Lung (tissue), 12 donors: ENCODE measurements around the gene ZNF516. TPM values are rescaled to one million over a fixed set of nuclear protein-coding genes. Genes with fewer than 3 reads are reported as not detected.

Source experiments
- ATAC-seq: fragments of 200-7000 bp; cut with Tn5 transposase; one replicate; pipeline ENCODE4 v1.9.1; 2020; ENCODE audit warnings: moderate number of reproducible peaks; ENCODE audit not compliant: insufficient read depth, low FRiP score
- DNase-seq, 3 donors: peaks; one replicate each; pipeline ENCODE4 v3.0.0-alpha.2; 2013 to 2017
- H3K27ac ChIP-seq, 2 donors: one replicate each; pipeline ENCODE4 v1.5.1; 2013; ENCODE audit warnings: mild to moderate bottlenecking in 2 of 2, moderate library complexity in 2 of 2, control low read depth in 1 of 2, inconsistent platforms in 1 of 2, low read depth in 1 of 2, low read length in 1 of 2
- H3K27me3 ChIP-seq, 3 donors: one replicate each; pipeline ENCODE4 v1.5.1; 2013; ENCODE audit warnings: low read length in 2 of 3; ENCODE audit not compliant: control insufficient read depth in 3 of 3, insufficient read depth in 3 of 3
- H3K36me3 ChIP-seq, 4 donors: one replicate each; pipeline ENCODE4 v1.5.1; 2013; ENCODE audit warnings: low read length in 4 of 4, mild to moderate bottlenecking in 1 of 4, moderate library complexity in 1 of 4; ENCODE audit not compliant: control insufficient read depth in 4 of 4, insufficient read depth in 4 of 4
- H3K4me1 ChIP-seq, 5 donors: one replicate each; pipeline ENCODE4 v1.5.1; 2013; ENCODE audit warnings: low read length in 5 of 5, mild to moderate bottlenecking in 2 of 5, moderate library complexity in 1 of 5; ENCODE audit not compliant: control insufficient read depth in 5 of 5, insufficient read depth in 5 of 5
- H3K4me3 ChIP-seq: one replicate; pipeline ENCODE4 v1.5.1; 2013; ENCODE audit warnings: mild to moderate bottlenecking, control low read depth, moderate library complexity
- H3K9ac ChIP-seq, 2 donors: one replicate each; pipeline ENCODE4 v1.5.1; 2013; ENCODE audit warnings: low read length in 2 of 2, control low read depth in 1 of 2; ENCODE audit not compliant: insufficient read depth in 1 of 2
- H3K9me3 ChIP-seq, 4 donors: one replicate each; pipeline ENCODE4 v1.5.1; 2013; ENCODE audit warnings: low read length in 3 of 4, mild to moderate bottlenecking in 1 of 4, moderate library complexity in 1 of 4; ENCODE audit not compliant: control insufficient read depth in 4 of 4, insufficient read depth in 3 of 4
- CTCF ChIP-seq: IDR thresholded peaks from 2 replicates; pipeline ENCODE4 v1.5.1; 2012; ENCODE audit warnings: mild to moderate bottlenecking; ENCODE audit errors: control extremely low read depth, extremely low read depth
- whole genome bisulfite sequencing, 2 donors: extraction: QIAGEN DNeasy Blood & Tissue Kit; methylation state at CpG; one replicate each; pipeline ENCODE4 v1.1.7; 2013; 5-methylcytosine and 5-hydroxymethylcytosine counted together
- polyA plus RNA-seq, 2 donors: library from polyadenylated mRNA; stranded (reverse); fragments of 200-250 nt; gene quantifications; one replicate each; pipeline ENCODE4 v1.2.1, GENCODE V29; 2013
- total RNA-seq, 2 donors: library from RNA; depleted of rRNA in 1 of 2; stranded (reverse); fragments of >200 nt in 1 of 2; gene quantifications; one replicate each; pipeline ENCODE4 v1.2.1, GENCODE V29; 2014 to 2021
- donor health status: control.
- donor health status: control.
- donor health status: Bipolar disorder and iron deficiency.
- donor health status: healthy.
- donor health status: DM: yes; HTN: yes; CAD: no.

Gene ZNF516
- total and polyA plus RNA-seq, 4 donors, result 7.7 to 45.4 (median 26.4) TPM

DNA sequence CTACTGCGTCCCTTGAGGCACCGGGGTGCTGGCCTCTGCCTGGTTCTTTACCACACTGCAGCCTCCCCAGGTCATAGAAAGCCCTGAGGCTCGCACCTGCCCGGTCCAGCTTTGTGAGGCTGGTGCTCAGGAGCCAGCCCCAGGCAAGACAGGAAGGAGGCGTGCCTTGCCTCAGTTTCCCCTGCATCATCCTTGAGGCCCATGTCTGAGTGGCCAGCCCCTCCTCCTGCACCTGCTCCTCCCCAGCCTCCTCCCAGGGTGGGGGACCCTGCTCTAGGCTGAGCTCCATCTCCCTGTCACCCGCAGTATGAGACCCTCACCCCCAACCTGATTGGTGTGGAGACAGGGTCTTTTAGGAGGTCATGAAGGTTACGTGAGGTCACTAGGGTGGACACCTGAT is 147.7 kb downstream of the ZNF516 start:
- 94 to 98% methylated on average over 7 of the region's 7 CpGs for WGBS, 2 donors
- Histone ChIP-seq H3K9ac (no peak overlapping the region), H3K27ac (no peak overlapping the region), H3K36me3 (no peaks in the 10 kb centered on the region), H3K9me3 (peaks cover 0 to 2% (median 0%) of the 10 kb centered on the region in 4 donors), H3K4me3 (no peak overlapping the region), H3K4me1 (peaks cover 0 to 18% (median 4%) of the 10 kb centered on the region in 5 donors), H3K27me3 (no peaks in the 10 kb centered on the region)
- no peak for TF ChIP-seq CTCF
- ATAC-seq (no peak), DNase-seq (no peak)

DNA sequence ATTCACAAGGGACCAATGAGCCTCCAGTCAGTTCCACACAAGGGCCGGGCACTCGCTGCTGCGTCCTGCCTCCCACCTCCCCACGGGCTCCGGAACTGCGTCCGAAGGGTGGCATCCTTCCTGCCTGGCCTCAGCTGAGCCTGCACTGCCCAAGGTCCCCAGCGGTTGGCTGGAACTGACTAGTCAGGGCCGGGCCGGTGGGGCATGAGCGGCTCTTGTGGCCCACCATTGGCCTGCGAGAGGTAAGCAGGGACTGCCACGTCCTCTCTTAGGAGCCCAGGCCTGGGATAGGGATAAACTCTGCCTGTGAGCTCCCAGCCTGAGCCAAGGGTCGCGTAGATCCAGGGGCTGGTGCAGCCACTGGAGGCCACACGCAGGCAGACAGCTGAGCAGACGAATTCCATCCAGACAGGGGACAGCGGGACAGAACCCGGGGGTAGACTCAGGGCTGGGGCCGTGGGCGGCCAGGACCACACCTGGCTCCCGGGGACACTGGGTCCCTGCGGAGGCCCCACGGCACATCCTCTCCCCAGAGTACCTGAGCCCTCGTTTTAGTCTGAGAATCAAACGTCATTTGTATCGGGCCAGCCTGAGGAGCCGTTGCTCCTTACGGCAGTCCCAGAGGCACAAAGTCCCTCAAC is 148.4 kb downstream of the ZNF516 start:
- H3K4me3 ChIP-seq, result no peak overlapping the region
- H3K27me3 ChIP-seq, result no peaks in the 10 kb centered on the region
- TF ChIP-seq CTCF, result no peak
- no peaks in the 10 kb centered on the region for H3K9me3 ChIP-seq
- DNase-seq (no peak), ATAC-seq (no peak)
- H3K4me1 ChIP-seq, result peaks cover 0 to 12% (median 0%) of the 10 kb centered on the region in 5 donors
- H3K27ac ChIP-seq, result no peak overlapping the region
- 92 to 94% methylated on average over 29 of the region's 29 CpGs for WGBS, 2 donors
- no peaks in the 10 kb centered on the region for H3K36me3 ChIP-seq
- no peak overlapping the region for H3K9ac ChIP-seq

DNA sequence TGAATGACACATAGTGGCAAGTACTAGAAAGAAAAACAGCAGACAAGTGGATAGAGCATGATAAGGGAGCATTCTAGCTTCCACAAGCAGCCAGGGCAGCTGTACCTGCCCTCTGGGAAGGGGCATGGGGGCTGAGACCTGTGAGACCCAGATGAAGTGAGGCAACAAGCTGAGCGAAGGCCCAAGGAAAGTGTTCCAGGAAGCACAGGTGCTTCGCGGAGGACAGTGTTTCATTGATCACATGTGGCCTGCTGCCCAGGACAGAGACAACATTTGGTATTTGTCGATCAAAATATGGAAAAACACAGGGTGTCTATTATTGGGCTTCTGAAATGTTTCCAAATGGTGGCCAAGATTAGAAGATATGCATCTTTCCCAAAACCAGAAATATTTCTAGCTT is 149.1 kb downstream of the ZNF516 start:
- peaks cover 0 to 9% (median 0%) of the 10 kb centered on the region in 5 donors for H3K4me1 ChIP-seq
- no peaks in the 10 kb centered on the region for H3K9me3 ChIP-seq
- ATAC-seq (no peak), DNase-seq (no peak)
- H3K27me3 ChIP-seq, result no peaks in the 10 kb centered on the region
- no peak for TF ChIP-seq CTCF
- H3K9ac ChIP-seq, result no peak overlapping the region
- no peak overlapping the region for H3K4me3 ChIP-seq
- no peaks in the 10 kb centered on the region for H3K36me3 ChIP-seq
- no peak overlapping the region for H3K27ac ChIP-seq
- WGBS, 2 donors, result 94 to 96% methylated on average over 4 of the region's 4 CpGs
